GM19463 (cell line): ENCODE results near the gene PTH.

Experiments used
- ATAC-seq: cut with Tn5 transposase; IDR thresholded peaks from one replicate; pipeline ENCODE4 v1.9.1; 2021; ENCODE audit warnings: mild to moderate bottlenecking, moderate library complexity; ENCODE audit not compliant: unreplicated experiment

PTH gene

DNA sequence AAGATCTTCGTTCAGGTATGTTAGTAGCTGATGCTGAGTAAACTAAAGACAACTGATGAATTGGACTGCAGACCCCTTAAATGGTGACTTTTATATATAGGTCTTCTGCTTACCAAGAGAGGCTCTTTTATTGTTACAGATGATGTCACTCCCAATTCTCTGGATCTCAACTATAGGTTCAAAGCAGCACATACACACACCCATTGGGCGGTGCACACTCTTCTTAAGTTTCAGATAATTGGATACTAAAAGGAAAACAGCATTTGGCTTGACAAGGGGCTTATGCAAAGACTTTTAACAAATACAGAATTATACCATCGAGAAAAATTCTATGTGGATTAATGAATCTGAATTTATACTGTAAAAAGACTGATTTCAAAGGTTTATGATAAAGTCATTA is at the start of gene PTH:
TSS of gene PTH (minus strand) at position 69 of the 400 bp plus-strand sequence. CDS start 3,142 bp downstream, outside the sequence.
- ATAC-seq: no peak

- ATAC-seq: no peak
Measured at GRCh38 chr11:13538044-13538443, 42.2 kb upstream of the PTH start.

DNA sequence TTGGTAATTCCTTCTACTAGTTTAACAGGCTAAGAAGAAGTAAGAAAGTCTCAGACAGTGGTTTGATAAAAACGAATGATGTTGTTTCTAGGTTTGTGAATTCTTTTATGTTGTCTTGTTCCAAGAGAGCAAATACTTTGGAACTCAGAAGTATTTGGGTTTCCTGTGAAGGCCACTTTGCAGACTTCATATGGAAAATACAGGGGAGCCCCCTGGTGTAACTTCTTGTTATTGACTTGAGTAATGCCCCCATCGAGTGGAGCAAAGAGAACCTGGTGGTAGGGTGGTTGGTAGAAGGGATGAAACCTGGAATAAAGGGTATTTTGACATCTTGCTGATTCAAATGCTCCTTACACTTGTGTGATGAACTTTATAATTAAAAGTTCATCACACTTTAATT is 40.0 kb upstream of the PTH start:
- ATAC-seq: no peak

GRCh38 chr11:13534358-13534757 is 38.6 kb upstream of the PTH start:
- ATAC-seq: no peak

DNA sequence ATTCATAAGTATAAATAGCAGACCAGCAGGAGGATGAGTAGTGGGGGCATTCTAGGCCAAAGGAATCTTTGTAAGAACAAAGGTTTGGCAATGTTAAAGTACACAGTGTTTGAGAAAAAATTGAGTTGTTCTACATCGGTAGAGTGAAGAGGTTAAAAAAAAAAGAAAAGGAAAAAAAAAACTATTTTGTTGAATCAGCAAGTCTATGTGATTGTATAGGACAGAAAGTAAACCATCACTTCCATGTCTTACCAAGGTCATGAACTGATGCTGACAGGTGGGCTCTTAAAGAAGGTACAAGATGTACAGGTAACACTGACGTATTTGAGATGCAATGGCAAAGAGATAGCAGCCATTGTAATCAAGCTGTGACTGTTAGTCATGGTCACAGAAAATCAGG is 29.5 kb upstream of the PTH start:
- no peak for ATAC-seq

DNA sequence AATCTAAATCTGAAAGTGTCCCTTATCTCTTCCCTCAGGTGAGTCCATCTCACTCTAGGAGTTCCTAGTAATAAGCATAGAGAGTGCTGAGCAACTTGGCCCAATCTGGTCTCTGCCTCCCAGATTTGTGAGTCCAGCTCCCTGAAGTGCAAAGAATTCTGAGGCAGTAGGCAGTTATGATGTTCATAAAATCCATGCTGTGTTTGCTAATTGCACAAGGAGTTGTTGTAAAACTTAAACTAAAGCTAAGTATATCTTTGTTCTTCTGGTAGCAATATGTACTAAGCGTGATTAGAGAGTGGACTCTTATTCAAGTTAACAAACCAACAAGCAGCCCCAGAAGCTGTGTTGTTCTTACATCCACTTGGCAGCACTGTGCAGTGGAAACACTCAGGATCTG is 7.6 kb upstream of the PTH start:
- ATAC-seq: no peak

- no peak for ATAC-seq
Measured at GRCh38 chr11:13502492-13502891, 6.7 kb upstream of the PTH start.

DNA sequence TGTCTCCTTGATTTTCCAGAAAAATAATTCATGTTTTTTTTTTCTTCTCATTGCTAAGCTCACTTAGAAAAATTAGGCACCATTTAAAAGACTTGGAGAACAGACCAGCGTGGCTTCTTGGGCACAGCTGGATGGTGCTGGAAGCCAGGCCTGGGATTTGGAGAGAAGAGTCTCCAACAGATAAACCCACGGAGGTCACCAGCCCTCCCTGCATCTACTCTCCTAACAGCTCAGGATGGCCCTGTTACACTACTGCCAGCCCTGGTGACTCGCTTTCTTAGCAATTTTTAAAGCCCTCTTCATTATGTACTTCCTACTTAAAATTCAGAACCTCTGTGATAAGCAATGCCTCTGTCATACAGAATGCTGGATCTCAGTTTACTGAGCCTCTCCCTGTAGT is 1.7 kb downstream of the PTH start:
- ATAC-seq: no peak

DNA sequence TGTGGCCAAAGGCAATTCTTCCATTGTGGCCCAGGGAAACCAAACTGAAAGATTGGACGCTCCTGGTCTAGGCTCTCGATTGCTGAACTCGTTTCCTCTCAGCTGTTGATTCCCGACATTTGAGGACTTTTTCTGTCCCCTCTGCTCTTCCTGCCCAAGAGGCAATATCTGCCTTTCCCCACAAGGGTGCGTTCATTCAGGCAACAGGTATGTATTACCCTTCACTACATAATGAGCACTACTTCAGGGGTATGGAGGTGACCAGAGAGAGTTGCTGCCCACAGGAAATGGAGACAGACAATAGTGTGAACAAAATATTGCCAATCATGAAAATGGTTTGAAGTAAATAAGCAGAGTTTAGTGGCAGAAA is 8.2 kb downstream of the PTH start:
- ATAC-seq: peak; percentile 65

DNA sequence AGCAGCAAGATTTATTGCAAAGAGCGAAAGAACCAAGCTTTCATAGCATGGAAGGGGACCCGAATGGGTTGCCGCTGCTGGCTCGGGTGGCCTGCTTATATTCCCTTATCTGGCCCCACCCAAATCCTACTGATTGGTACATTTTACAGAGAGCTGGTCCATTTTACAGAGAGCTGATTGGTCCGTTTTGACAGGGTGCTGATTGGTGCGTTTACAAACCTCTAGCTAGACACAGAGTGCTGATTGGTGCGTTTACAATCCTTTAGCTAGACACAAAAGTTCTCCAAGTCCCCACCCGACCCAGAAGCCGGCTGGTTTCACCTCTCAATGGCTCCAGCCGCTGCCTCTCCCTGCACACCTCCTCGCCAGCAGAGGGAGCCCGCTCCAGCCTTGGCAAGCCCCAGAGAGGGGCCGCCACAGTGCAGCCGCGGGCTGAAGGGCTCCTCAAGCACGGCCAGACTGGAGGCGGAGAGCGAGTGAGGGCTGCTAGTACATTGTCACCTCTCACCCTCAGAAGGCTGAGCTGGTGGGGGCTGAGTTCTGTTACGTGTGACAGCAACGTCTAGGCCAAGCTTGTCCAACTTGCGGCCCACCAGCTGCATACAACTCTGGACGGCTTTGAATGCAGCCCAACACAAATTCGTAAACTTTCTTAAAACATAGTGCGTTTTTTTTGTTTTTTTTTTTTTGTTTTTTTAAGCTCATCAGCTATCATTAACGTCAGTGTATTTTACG is 8.7 kb downstream of the PTH start:
- ATAC-seq: peak; percentile 99

GRCh38 chr11:13480198-13480597 is 15.6 kb downstream of the PTH start:
- ATAC-seq: no peak

- ATAC-seq: no peak
Measured at GRCh38 chr11:13479688-13480087, 16.1 kb downstream of the PTH start.

DNA sequence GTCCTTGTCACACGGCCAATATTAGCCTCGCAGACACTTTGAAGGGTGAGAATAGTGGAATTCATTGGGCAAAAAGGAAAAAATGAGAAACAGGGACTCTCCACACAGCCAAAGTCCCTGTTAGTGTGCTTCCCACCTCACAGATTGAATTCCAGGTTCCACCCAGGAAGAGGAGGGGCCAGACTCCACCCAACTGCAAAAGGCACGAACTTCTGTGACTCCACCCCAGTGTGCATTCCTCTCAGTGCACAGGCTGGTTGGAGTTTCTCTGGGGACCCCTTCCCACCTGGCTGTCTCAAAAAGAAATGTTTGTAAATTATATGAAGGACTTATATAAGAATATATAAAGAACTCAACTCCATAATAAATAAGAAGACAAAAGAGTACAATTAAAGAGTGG is 20.7 kb downstream of the PTH start:
- ATAC-seq: no peak

GRCh38 chr11:13473013-13473722 is 22.6 kb downstream of the PTH start:
- no peak for ATAC-seq

- ATAC-seq: no peak
Measured at GRCh38 chr11:13468750-13469149, 27.0 kb downstream of the PTH start.

DNA sequence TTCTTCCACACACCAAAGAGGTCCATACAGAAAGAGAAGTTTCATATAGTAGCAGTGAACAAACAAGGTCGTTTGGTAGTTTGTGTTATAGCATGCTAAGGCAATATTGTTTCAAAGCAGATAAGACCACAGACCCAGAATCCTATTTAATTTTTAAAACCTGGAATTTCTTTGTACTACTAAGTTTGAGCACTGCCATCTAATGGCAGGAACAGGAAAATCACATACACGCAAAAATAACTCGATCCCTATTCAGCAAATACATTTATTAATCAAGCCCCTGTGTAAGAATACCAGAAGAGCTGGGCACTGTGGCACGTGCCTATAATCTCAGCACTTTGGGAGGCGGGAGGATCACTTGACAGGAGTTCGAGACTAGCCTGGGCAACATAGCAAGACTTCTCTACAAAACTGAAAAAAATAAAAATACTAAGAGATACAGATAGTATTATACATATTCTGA is 29.9 kb downstream of the PTH start:
- ATAC-seq: no peak

DNA sequence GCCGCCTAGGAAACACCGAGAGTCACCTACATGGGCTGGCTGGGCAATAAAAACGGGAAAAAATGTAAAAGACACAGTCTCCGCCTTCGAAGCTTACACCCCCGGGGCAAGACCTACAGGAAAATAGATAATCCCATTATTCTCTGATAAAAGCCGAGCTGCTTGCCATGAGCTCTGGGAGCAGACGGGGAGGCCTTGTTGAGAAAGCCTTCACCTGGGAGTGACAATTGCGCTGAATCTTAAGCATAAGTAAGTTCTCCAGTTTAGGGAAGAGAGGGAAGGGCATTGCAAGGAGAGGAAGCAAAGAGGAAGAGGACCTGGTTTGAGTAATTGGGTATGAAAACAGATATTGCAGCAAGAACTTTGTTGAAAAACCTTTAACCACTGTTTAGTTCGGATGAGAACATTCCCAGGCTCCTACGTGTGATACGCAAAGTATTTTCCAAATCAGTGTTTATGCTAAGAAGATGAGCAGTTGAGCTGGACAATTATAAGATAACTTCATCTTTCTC is 32.0 kb downstream of the PTH start:
- no peak for ATAC-seq

DNA sequence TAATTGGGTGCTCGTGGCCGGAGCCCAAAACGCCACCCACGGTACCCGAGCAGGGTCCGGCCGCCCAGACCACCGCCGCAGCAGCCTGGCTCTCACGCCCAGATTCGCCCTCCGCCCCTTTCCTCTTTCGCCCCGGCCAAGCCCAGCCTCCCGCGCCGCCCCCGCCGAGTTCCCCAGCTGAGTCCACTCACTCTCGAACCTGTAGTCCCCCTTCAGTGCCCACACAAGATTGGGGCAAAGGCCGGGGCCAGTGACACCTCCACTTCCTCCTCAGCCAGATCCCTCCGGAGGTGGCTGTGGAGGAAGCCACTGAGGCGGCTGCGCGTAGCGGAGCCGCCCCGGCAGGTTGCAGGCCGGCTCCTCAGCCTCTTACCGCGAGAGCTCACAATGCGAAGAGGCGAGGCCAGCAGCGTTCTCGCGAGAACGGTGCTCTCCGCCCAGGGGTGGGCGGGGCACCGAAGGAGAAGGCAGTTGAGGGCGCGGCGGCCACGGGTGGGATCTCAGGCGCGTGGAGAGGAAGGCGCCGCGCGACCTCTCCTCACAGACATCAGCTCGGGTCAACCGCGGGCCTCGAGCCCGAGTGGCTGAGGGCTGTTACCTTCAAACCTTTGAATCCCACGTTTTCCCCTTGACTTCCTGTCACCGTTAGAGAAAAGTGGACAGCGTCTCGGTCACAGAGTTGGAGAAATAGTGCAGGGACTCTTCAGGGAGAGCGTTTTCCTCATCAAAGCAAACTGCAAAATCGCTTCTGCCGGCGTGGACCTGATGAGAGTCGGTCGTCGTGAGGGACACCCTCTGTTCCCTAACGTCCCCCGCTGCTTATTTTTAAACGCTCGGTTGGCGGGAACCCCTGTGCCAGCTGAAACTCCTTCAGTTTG is 32.7 kb downstream of the PTH start, which contains the start of gene BTBD10:
TSS of gene BTBD10 (minus strand) at position 322 of the 878 bp plus-strand sequence. CDS start 18,098 bp downstream, outside the sequence.
- ATAC-seq: peak; percentile 96

GRCh38 chr11:13462311-13462900 is 33.4 kb downstream of the PTH start:
- peak; percentile 32 for ATAC-seq

GRCh38 chr11:13461291-13461690 is 34.5 kb downstream of the PTH start:
- no peak for ATAC-seq
